Measurements from ENCODE around the gene MUC4. TPM values are rescaled to one million over a fixed set of nuclear protein-coding genes. Genes with fewer than 3 reads are reported as not detected.
A peak's percentile ranks its signal among the peaks of the same experiment; 100 is the strongest.

MUC4 gene
- total and polyA plus RNA-seq, 9 of the 15 experiments (the other 6 are each of a cell fraction or from before 2014, with no cell fraction given), result under 0.01 to 0.21 (median 0.10) TPM; not detected in 4

- no peak for TF ChIP-seq SP2 (IDR thresholded peaks at IDR 0.05; ENCODE audit: extremely low read depth, low read depth, low read length, poor library complexity, severe bottlenecking)
- peak in 1 of 2 experiments; percentile 61; a peak in 1 of 4 replicates for TF ChIP-seq FOXK2 (conservative IDR thresholded peaks at IDR 0.05 in 1 of 2, IDR thresholded peaks at IDR 0.05 in 1 of 2; ENCODE audit: low read depth in 2 of 2)
- peak in 1 of 2 experiments; percentile 66; a peak in 2 of 4 replicates for TF ChIP-seq RCOR1 (IDR thresholded peaks at IDR 0.05; ENCODE audit: borderline replicate concordance in 1 of 2, low read depth in 2 of 2, low read length in 2 of 2)
- TF ChIP-seq ZSCAN29 (IDR thresholded peaks at IDR 0.05), result no peak
- TF ChIP-seq CREB3 (tag; conservative IDR thresholded peaks at IDR 0.05; ENCODE audit: low read depth), result no peak
- TF ChIP-seq PRMT5 (CRISPR knock-in tag; IDR thresholded peaks at IDR 0.05), result no peak
- TF ChIP-seq RB1 (IDR thresholded peaks at IDR 0.05; ENCODE audit: low read depth), result peak; percentile 88
- peak; percentile 80; the same call in 1 of the 2 replicates for TF ChIP-seq ZNF592 (IDR thresholded peaks at IDR 0.05)
- TF ChIP-seq REST (IDR thresholded peaks at IDR 0.05; ENCODE audit: borderline replicate concordance), result peak; percentile 96
- TF ChIP-seq REST (CRISPR knock-in tag; IDR thresholded peaks at IDR 0.05; ENCODE audit: low read depth), result no peak
- no peak for TF ChIP-seq SRSF9 (IDR thresholded peaks at IDR 0.05; ENCODE audit: borderline replicate concordance, low read depth, low read length)
- no peak for TF ChIP-seq SLC30A9 (CRISPR knock-in tag; IDR thresholded peaks at IDR 0.05)
- TF ChIP-seq FOXM1 (IDR thresholded peaks at IDR 0.05; ENCODE audit: low read depth), result no peak
- no peak for TF ChIP-seq FOXM1 (CRISPR knock-in tag; IDR thresholded peaks at IDR 0.05; ENCODE audit: low read depth)
Measured at GRCh38 chr3:195850857-195851543, 39.3 kb upstream of the MUC4 start (continued).

All from K562 (cell line).